ENCODE results near the gene IFITM10.

- TF ChIP-seq PPARA (CRISPR knock-in tag; IDR thresholded peaks at IDR 0.05; ENCODE audit: borderline replicate concordance) (no peak), RARB (CRISPR knock-in tag; IDR thresholded peaks at IDR 0.05) (no peak), CREB5 (CRISPR knock-in tag; IDR thresholded peaks at IDR 0.05; ENCODE audit: low read depth) (no peak), ARNTL (CRISPR knock-in tag; IDR thresholded peaks at IDR 0.05; ENCODE audit: borderline replicate concordance, low read depth) (no peak), TSHZ2 (CRISPR knock-in tag; IDR thresholded peaks at IDR 0.05) (no peak), PATZ1 (CRISPR knock-in tag; IDR thresholded peaks at IDR 0.05; ENCODE audit: borderline replicate concordance) (no peak), CSDC2 (CRISPR knock-in tag; IDR thresholded peaks at IDR 0.05) (no peak), ZNF8 (CRISPR knock-in tag; IDR thresholded peaks at IDR 0.05) (no peak), ZC3H10 (CRISPR knock-in tag; IDR thresholded peaks at IDR 0.05) (no peak), BACH2 (CRISPR knock-in tag; IDR thresholded peaks at IDR 0.05; ENCODE audit: borderline replicate concordance) (no peak), ZNF70 (CRISPR knock-in tag; IDR thresholded peaks at IDR 0.05) (no peak), OSR1 (CRISPR knock-in tag; IDR thresholded peaks at IDR 0.05) (no peak)
Observed at GRCh38 chr11:1796413-1797011, 46.1 kb upstream of the IFITM10 start.
